ENCODE measurements around the gene USP24. TPM values are rescaled to one million over a fixed set of nuclear protein-coding genes. Genes with fewer than 3 reads are reported as not detected.

The USP24 gene
- polyA plus RNA-seq, 1 experiment = 8.4 TPM

- POLR2A ChIA-PET = no interaction called here
These were observed 25.1 kb downstream of the USP24 start for GRCh38 chr1:55190109-55190508.

GRCh38 chr1:55188909-55189308, 26.3 kb downstream of the USP24 start:
- no peak for DNase-seq (ENCODE audit: low read depth)
- no peak overlapping the region for H3K4me3 ChIP-seq (ENCODE audit: low read depth, low read length)
- ChIA-PET POLR2A (no interaction called here), CTCF (no interaction called here)
- no peak for TF ChIP-seq CTCF (IDR thresholded peaks at IDR 0.05; ENCODE audit: insufficient read depth, low read depth, low read length)
- no peaks in the 10 kb centered on the region for H3K27me3 ChIP-seq (ENCODE audit: control insufficient read depth, insufficient read depth, low read length)
- no peaks in the 10 kb centered on the region for H3K36me3 ChIP-seq (ENCODE audit: control insufficient read depth, insufficient read depth, low read length)

More at GRCh38 chr1:55190109-55190508, 25.1 kb downstream of the USP24 start:
- no peak for DNase-seq (ENCODE audit: low read depth)
- no peaks in the 10 kb centered on the region for H3K36me3 ChIP-seq (ENCODE audit: control insufficient read depth, insufficient read depth, low read length)
- no peak for TF ChIP-seq CTCF (IDR thresholded peaks at IDR 0.05; ENCODE audit: insufficient read depth, low read depth, low read length)
- CTCF ChIA-PET = interaction anchor here (0.9 kb wide), 2 partner anchors 15 to 54 kb away, joined by 3 to 4 read pairs; no protein-coding TSS in a partner anchor
- H3K27me3 ChIP-seq (ENCODE audit: control insufficient read depth, insufficient read depth, low read length) = no peaks in the 10 kb centered on the region
- no peak overlapping the region for H3K4me3 ChIP-seq (ENCODE audit: low read depth, low read length)

GRCh38 chr1:55185832-55186231, 29.3 kb downstream of the USP24 start:
- no peak for TF ChIP-seq CTCF (IDR thresholded peaks at IDR 0.05; ENCODE audit: insufficient read depth, low read depth, low read length)
- CTCF ChIA-PET = interaction anchor here (0.6 kb wide), 1 partner anchor 114 kb away, joined by 3 read pairs; no protein-coding TSS in a partner anchor
- POLR2A ChIA-PET = no interaction called here
- Histone ChIP-seq H3K4me3 (ENCODE audit: low read depth, low read length) (no peak overlapping the region), H3K27me3 (ENCODE audit: control insufficient read depth, insufficient read depth, low read length) (no peaks in the 10 kb centered on the region), H3K36me3 (ENCODE audit: control insufficient read depth, insufficient read depth, low read length) (no peaks in the 10 kb centered on the region)
- no peak for DNase-seq (ENCODE audit: low read depth)

- Histone ChIP-seq H3K36me3 (ENCODE audit: control insufficient read depth, insufficient read depth, low read length) (no peaks in the 10 kb centered on the region), H3K27me3 (ENCODE audit: control insufficient read depth, insufficient read depth, low read length) (no peaks in the 10 kb centered on the region), H3K4me3 (ENCODE audit: low read depth, low read length) (no peak overlapping the region)
- no peak for TF ChIP-seq CTCF (IDR thresholded peaks at IDR 0.05; ENCODE audit: insufficient read depth, low read depth, low read length)
- POLR2A ChIA-PET = no interaction called here
- no peak for DNase-seq (ENCODE audit: low read depth)
- CTCF ChIA-PET = no interaction called here
These were observed 30.3 kb downstream of the USP24 start for GRCh38 chr1:55184859-55185258.

GRCh38 chr1:55181666-55182065, 33.5 kb downstream of the USP24 start:
- ChIA-PET CTCF (no interaction called here), POLR2A (no interaction called here)
- no peak overlapping the region for H3K4me3 ChIP-seq (ENCODE audit: low read depth, low read length)

More at GRCh38 chr1:55181666-55182065, 33.5 kb downstream of the USP24 start:
- Histone ChIP-seq H3K36me3 (ENCODE audit: control insufficient read depth, insufficient read depth, low read length) (no peaks in the 10 kb centered on the region), H3K27me3 (ENCODE audit: control insufficient read depth, insufficient read depth, low read length) (no peaks in the 10 kb centered on the region)
- no peak for TF ChIP-seq CTCF (IDR thresholded peaks at IDR 0.05; ENCODE audit: insufficient read depth, low read depth, low read length)
- DNase-seq (ENCODE audit: low read depth) = no peak
